Retinal pigment epithelial cell (primary cell): ENCODE results near the gene SKAP1.

ENCODE experiments used
- DNase-seq: peaks from one replicate; pipeline ENCODE4 v3.0.0-alpha.2; 2010; ENCODE audit warnings: low read depth
- H3K4me3 ChIP-seq: 2 replicates; pipeline ENCODE4 v1.5.1; 2011; ENCODE audit warnings: mild to moderate bottlenecking, low read length, control low read depth, moderate library complexity
- CTCF ChIP-seq: conservative IDR thresholded peaks from 2 replicates; pipeline ENCODE4 v1.5.1; 2011; ENCODE audit warnings: low read depth, low read length, control low read depth, inconsistent platforms

The SKAP1 gene

GRCh38 chr17:48326310-48326709 lies 103.7 kb downstream of the SKAP1 start:
- TF ChIP-seq CTCF = no peak
- DNase-seq = no peak

GRCh38 chr17:48322060-48322459 lies 108.0 kb downstream of the SKAP1 start:
- no peak overlapping the region for H3K4me3 ChIP-seq
- DNase-seq = no peak
- no peak for TF ChIP-seq CTCF

More at GRCh38 chr17:48326310-48326709, 103.7 kb downstream of the SKAP1 start:
- no peak overlapping the region for H3K4me3 ChIP-seq

GRCh38 chr17:48317732-48318131 lies 112.3 kb downstream of the SKAP1 start:
- DNase-seq = no peak
- H3K4me3 ChIP-seq = no peak overlapping the region
- TF ChIP-seq CTCF = no peak

GRCh38 chr17:48314716-48315115 lies 115.3 kb downstream of the SKAP1 start:
- DNase-seq = peak; percentile 68
- H3K4me3 ChIP-seq = no peak overlapping the region
- no peak for TF ChIP-seq CTCF

- TF ChIP-seq CTCF = no peak
- no peak for DNase-seq
- H3K4me3 ChIP-seq = no peak overlapping the region
Measured at GRCh38 chr17:48313096-48313755, 116.8 kb downstream of the SKAP1 start.

GRCh38 chr17:48311324-48311723 lies 118.7 kb downstream of the SKAP1 start:
- no peak for TF ChIP-seq CTCF
- no peak overlapping the region for H3K4me3 ChIP-seq
- no peak for DNase-seq

- TF ChIP-seq CTCF = no peak
- peak overlapping the region; percentile 24 for H3K4me3 ChIP-seq
- no peak for DNase-seq
Measured at GRCh38 chr17:48310748-48311213, 119.2 kb downstream of the SKAP1 start.
